ENCODE measurements around the gene MCL1. TPM values are rescaled to one million over a fixed set of nuclear protein-coding genes. Genes with fewer than 3 reads are reported as not detected.

Gene MCL1
- total and polyA plus RNA-seq, 2 donors (not counting 1 experiment from before 2014, with no cell fraction given) = 108 to 233 TPM

- TF ChIP-seq CTCF (conservative IDR thresholded peaks at IDR 0.05 in 1 of 2, IDR thresholded peaks at IDR 0.05 in 1 of 2; ENCODE audit: low read depth in 1 of 2, low read length in 2 of 2) = no peak
- no peak for TF ChIP-seq EZH2 (IDR thresholded peaks at IDR 0.05; ENCODE audit: low read length, missing control alignments)
- Histone ChIP-seq H3K27me3 (ENCODE audit: control insufficient read depth, insufficient read depth, low read length) (no peaks in the 10 kb centered on the region), H3K9me3 (ENCODE audit: control insufficient read depth, insufficient read depth, low read depth, low read length) (no peaks in the 10 kb centered on the region), H3K36me3 (ENCODE audit: control insufficient read depth, insufficient read depth, low read length) (peaks cover 5% of the 10 kb centered on the region), H3K79me2 (ENCODE audit: control insufficient read depth, insufficient read depth, low read length) (peaks cover 33% of the 10 kb centered on the region), H3K4me2 (ENCODE audit: extremely low read depth, insufficient read depth, low read length) (peak overlapping the region; percentile 44), H3K9ac (ENCODE audit: insufficient read depth, low read length) (peak overlapping the region; percentile 39), H3K4me3 (replicated peaks in 1 of 4; ENCODE audit: control extremely low read depth in 1 of 4, insufficient read depth in 1 of 4, low read depth in 3 of 4, low read length in 4 of 4) (peak overlapping the region in 1 of 4 experiments; percentile 23), H3K27ac (ENCODE audit: insufficient read depth, low read length) (peak overlapping the region; percentile 100), H3K4me1 (ENCODE audit: control insufficient read depth, extremely low read depth, insufficient read depth, low read length) (peaks cover 47% of the 10 kb centered on the region), H4K20me1 (ENCODE audit: control insufficient read depth, extremely low read depth, insufficient read depth, low read length) (no peaks in the 10 kb centered on the region), H2AFZ (ENCODE audit: low read length) (no peak overlapping the region)
- no peak for DNase-seq (ENCODE audit: low read depth in 2 of 2)
Measured at GRCh38 chr1:150562446-150563339, 16.7 kb downstream of the MCL1 start.

DNA sequence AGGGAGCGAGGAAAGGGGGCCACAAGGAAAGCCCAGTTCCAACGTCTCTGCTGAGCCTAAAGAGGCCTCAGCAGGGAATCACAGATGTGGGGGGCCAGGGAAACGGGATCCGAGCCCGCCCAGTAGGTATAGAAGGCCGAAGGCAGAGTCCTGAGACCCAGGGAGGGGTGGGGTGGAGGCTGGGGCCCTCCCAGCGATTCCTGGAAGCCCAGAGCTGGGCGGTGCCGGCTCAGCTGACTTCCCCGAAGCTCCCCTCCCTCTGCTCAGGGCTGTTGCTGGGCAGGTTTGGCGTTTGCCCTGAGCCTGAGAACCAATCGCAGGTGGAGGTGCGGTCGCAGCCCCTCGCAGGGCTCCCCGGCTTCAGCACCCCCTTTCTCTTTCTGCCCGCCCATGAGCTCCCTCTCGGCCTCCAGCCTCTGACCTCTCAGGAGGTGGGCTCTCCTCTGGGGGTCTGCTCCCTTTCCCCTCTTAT lies 17.4 kb downstream of the MCL1 start:
- H3K79me2 ChIP-seq (ENCODE audit: control insufficient read depth, insufficient read depth, low read length) = peaks cover 26% of the 10 kb centered on the region
- peak overlapping the region; percentile 100 for H3K27ac ChIP-seq (ENCODE audit: insufficient read depth, low read length)
- peaks cover 41% of the 10 kb centered on the region for H3K4me1 ChIP-seq (ENCODE audit: control insufficient read depth, extremely low read depth, insufficient read depth, low read length)
- peak; percentile 95 to 97 for DNase-seq (ENCODE audit: low read depth in 2 of 2)
- H3K36me3 ChIP-seq (ENCODE audit: control insufficient read depth, insufficient read depth, low read length) = peaks cover 6% of the 10 kb centered on the region
- TF ChIP-seq CTCF (conservative IDR thresholded peaks at IDR 0.05 in 1 of 2, IDR thresholded peaks at IDR 0.05 in 1 of 2; ENCODE audit: low read depth in 1 of 2, low read length in 2 of 2) (no peak), EZH2 (IDR thresholded peaks at IDR 0.05; ENCODE audit: low read length, missing control alignments) (no peak)
- no peak overlapping the region for H2AFZ ChIP-seq (ENCODE audit: low read length)
- H3K9ac ChIP-seq (ENCODE audit: insufficient read depth, low read length) = peak overlapping the region; percentile 96
- peak overlapping the region; percentile 97 for H3K4me2 ChIP-seq (ENCODE audit: extremely low read depth, insufficient read depth, low read length)
- H3K27me3 ChIP-seq (ENCODE audit: control insufficient read depth, insufficient read depth, low read length) = no peaks in the 10 kb centered on the region
- H4K20me1 ChIP-seq (ENCODE audit: control insufficient read depth, extremely low read depth, insufficient read depth, low read length) = no peaks in the 10 kb centered on the region
- no peaks in the 10 kb centered on the region for H3K9me3 ChIP-seq (ENCODE audit: control insufficient read depth, insufficient read depth, low read depth, low read length)
- peak overlapping the region; percentile 28 to 66 (median 56) for H3K4me3 ChIP-seq (replicated peaks in 1 of 4; ENCODE audit: control extremely low read depth in 1 of 4, insufficient read depth in 1 of 4, low read depth in 3 of 4, low read length in 4 of 4)

DNA sequence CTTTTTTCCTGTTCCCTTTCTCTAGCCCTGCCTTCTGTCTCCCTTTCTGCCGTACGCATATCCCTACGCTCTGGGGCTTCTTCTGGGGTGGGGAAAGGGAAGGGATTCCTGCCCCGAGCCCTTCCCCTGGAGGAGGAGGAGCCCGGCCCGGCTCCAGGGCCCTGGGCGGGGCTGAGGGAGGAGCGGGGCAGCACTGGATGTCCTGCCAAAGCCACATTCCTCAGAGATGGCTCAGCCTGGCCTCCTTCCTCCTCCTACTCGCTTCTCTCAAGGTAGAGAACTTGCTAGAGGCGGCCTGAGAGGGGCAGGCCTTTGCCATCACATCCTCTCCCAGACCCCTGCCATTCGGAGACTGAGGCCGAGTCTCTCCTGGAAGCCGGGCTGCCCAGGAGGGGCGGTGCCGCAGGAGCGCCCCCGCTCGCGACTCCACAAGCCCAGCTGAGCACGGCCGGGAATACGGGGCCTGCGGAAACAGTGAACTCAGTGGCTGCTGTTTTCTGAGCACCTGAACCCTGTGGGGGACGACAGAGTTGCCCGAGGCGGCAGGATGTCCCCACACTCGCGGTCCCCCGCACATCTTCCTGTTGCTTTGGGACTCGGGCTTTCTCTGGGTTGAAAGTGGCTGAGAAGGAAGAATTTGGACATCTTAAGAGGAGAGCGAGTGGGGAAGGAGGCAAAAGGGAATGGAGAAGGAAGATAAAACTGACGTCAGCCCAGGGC lies 18.0 kb downstream of the MCL1 start:
- Histone ChIP-seq H3K27me3 (ENCODE audit: control insufficient read depth, insufficient read depth, low read length) (no peaks in the 10 kb centered on the region), H3K79me2 (ENCODE audit: control insufficient read depth, insufficient read depth, low read length) (peaks cover 20% of the 10 kb centered on the region), H3K36me3 (ENCODE audit: control insufficient read depth, insufficient read depth, low read length) (peaks cover 6% of the 10 kb centered on the region), H3K4me3 (replicated peaks in 1 of 4; ENCODE audit: control extremely low read depth in 1 of 4, insufficient read depth in 1 of 4, low read depth in 3 of 4, low read length in 4 of 4) (peak overlapping the region; percentile 56 to 69 (median 62)), H3K4me2 (ENCODE audit: extremely low read depth, insufficient read depth, low read length) (peak overlapping the region; percentile 97), H3K4me1 (ENCODE audit: control insufficient read depth, extremely low read depth, insufficient read depth, low read length) (peaks cover 37% of the 10 kb centered on the region), H3K9ac (ENCODE audit: insufficient read depth, low read length) (peak overlapping the region; percentile 96), H3K9me3 (ENCODE audit: control insufficient read depth, insufficient read depth, low read depth, low read length) (no peaks in the 10 kb centered on the region), H4K20me1 (ENCODE audit: control insufficient read depth, extremely low read depth, insufficient read depth, low read length) (no peaks in the 10 kb centered on the region), H2AFZ (ENCODE audit: low read length) (no peak overlapping the region), H3K27ac (ENCODE audit: insufficient read depth, low read length) (peak overlapping the region; percentile 100)
- TF ChIP-seq EZH2 (IDR thresholded peaks at IDR 0.05; ENCODE audit: low read length, missing control alignments) (no peak), CTCF (conservative IDR thresholded peaks at IDR 0.05 in 1 of 2, IDR thresholded peaks at IDR 0.05 in 1 of 2; ENCODE audit: low read depth in 1 of 2, low read length in 2 of 2) (peak in 1 of 2 donors; percentile 18)
- DNase-seq (ENCODE audit: low read depth in 2 of 2) = peak; percentile 99
